ENCODE data around the gene MLKL.
"Not testable (repeated sequence)": the region's sequence is repeated elsewhere in the genome, so short reads cannot be mapped to it uniquely, and the experiment has no call there.

The MLKL gene

GRCh38 chr16:74732707-74733350, 32.2 kb upstream of the MLKL start:
- no peak for DNase-seq (ENCODE audit: low read depth, low spot score)

GRCh38 chr16:74731853-74732477, 31.3 kb upstream of the MLKL start:
- DNase-seq (ENCODE audit: low read depth, low spot score): no peak

GRCh38 chr16:74729783-74730683, 29.4 kb upstream of the MLKL start:
- no peak for DNase-seq (ENCODE audit: low read depth, low spot score)

- DNase-seq (ENCODE audit: low read depth, low spot score): no peak
These were observed 27.2 kb upstream of the MLKL start for GRCh38 chr16:74727903-74728302.

GRCh38 chr16:74726716-74727115, 26.1 kb upstream of the MLKL start:
- no peak for DNase-seq (ENCODE audit: low read depth, low spot score)

- DNase-seq (ENCODE audit: low read depth, low spot score): no peak
These were observed 25.2 kb upstream of the MLKL start for GRCh38 chr16:74725651-74726455.

- DNase-seq (ENCODE audit: low read depth, low spot score): no peak
These were observed 24.3 kb upstream of the MLKL start for GRCh38 chr16:74724820-74725549.

GRCh38 chr16:74723256-74723655, 22.6 kb upstream of the MLKL start:
- no peak for DNase-seq (ENCODE audit: low read depth, low spot score)

- DNase-seq (ENCODE audit: low read depth, low spot score): not testable (repeated sequence)
These were observed 21.5 kb upstream of the MLKL start for GRCh38 chr16:74722156-74722555.

GRCh38 chr16:74721716-74722115, 21.1 kb upstream of the MLKL start:
- no peak for DNase-seq (ENCODE audit: low read depth, low spot score)

- DNase-seq (ENCODE audit: low read depth, low spot score): no peak
These were observed 19.9 kb upstream of the MLKL start for GRCh38 chr16:74720579-74720978.

GRCh38 chr16:74718741-74719610, 18.3 kb upstream of the MLKL start:
- no peak for DNase-seq (ENCODE audit: low read depth, low spot score)

- no peak for DNase-seq (ENCODE audit: low read depth, low spot score)
These were observed 17.5 kb upstream of the MLKL start for GRCh38 chr16:74718140-74718539.

- DNase-seq (ENCODE audit: low read depth, low spot score): no peak
These were observed 16.7 kb upstream of the MLKL start for GRCh38 chr16:74717367-74717766.

- DNase-seq (ENCODE audit: low read depth, low spot score): no peak
These were observed 15.7 kb upstream of the MLKL start for GRCh38 chr16:74716355-74716754.

GRCh38 chr16:74713876-74714275, 13.2 kb upstream of the MLKL start:
- DNase-seq (ENCODE audit: low read depth, low spot score): no peak

GRCh38 chr16:74713325-74713724, 12.7 kb upstream of the MLKL start:
- DNase-seq (ENCODE audit: low read depth, low spot score): no peak

GRCh38 chr16:74711938-74712337, 11.3 kb upstream of the MLKL start:
- no peak for DNase-seq (ENCODE audit: low read depth, low spot score)

- no peak for DNase-seq (ENCODE audit: low read depth, low spot score)
These were observed 9.7 kb upstream of the MLKL start for GRCh38 chr16:74710401-74710800.

- no peak for DNase-seq (ENCODE audit: low read depth, low spot score)
These were observed 8.8 kb upstream of the MLKL start for GRCh38 chr16:74709441-74709877.
